ENCODE measurements around the gene STX19. TPM values are rescaled to one million over a fixed set of nuclear protein-coding genes. Genes with fewer than 3 reads are reported as not detected.

The STX19 gene
- total RNA-seq, 4 donors from 2014 or later, result 4.9 to 23.5 (median 11.7) TPM

- no peak overlapping the region for H3K4me3 ChIP-seq
- 93 to 94% methylated on average over 8 to 9 of the region's 9 CpGs for WGBS, 2 donors (ENCODE audit: low coverage in 1 of 2)
- no peak overlapping the region for H3K27ac ChIP-seq
- H3K36me3 ChIP-seq, result no peaks in the 10 kb centered on the region
- TF ChIP-seq EP300 (IDR thresholded peaks at IDR 0.05; ENCODE audit: low read depth) (no peak), POLR2A (IDR thresholded peaks at IDR 0.05) (no peak), POLR2AphosphoS5 (IDR thresholded peaks at IDR 0.05) (no peak), CTCF (IDR thresholded peaks at IDR 0.05) (no peak)
- intact Hi-C loops (cut with DNase I; ENCODE audit: low total_unique reads), result no loop called here
- H3K4me1 ChIP-seq, result no peaks in the 10 kb centered on the region
- no peak for DNase-seq
- no peaks in the 10 kb centered on the region for H3K9me3 ChIP-seq
- in situ Hi-C loops (cut with MboI; ENCODE audit: low pct_ligation_motif_present in 1 of 4, low pct_unique_long_range_greater_than_20kb in 1 of 4, low sequenced_read_pairs in 3 of 4), result no loop called here
- H3K27me3 ChIP-seq, result no peaks in the 10 kb centered on the region
Observed at GRCh38 chr3:93988764-93989163, 39.6 kb downstream of the STX19 start.

GRCh38 chr3:93988283-93988682, 40.1 kb downstream of the STX19 start:
- H3K27me3 ChIP-seq, result no peaks in the 10 kb centered on the region
- H3K36me3 ChIP-seq, result no peaks in the 10 kb centered on the region
- TF ChIP-seq POLR2A (IDR thresholded peaks at IDR 0.05) (no peak), EP300 (IDR thresholded peaks at IDR 0.05; ENCODE audit: low read depth) (no peak), POLR2AphosphoS5 (IDR thresholded peaks at IDR 0.05) (no peak), CTCF (IDR thresholded peaks at IDR 0.05) (no peak)
- no peaks in the 10 kb centered on the region for H3K4me1 ChIP-seq
- in situ Hi-C loops (cut with MboI; ENCODE audit: low pct_ligation_motif_present in 1 of 4, low pct_unique_long_range_greater_than_20kb in 1 of 4, low sequenced_read_pairs in 3 of 4) (no loop called here), intact Hi-C loops (cut with DNase I; ENCODE audit: low total_unique reads) (no loop called here)
- no peak for DNase-seq
- no peak overlapping the region for H3K4me3 ChIP-seq
- no peaks in the 10 kb centered on the region for H3K9me3 ChIP-seq
- no peak overlapping the region for H3K27ac ChIP-seq

DNA sequence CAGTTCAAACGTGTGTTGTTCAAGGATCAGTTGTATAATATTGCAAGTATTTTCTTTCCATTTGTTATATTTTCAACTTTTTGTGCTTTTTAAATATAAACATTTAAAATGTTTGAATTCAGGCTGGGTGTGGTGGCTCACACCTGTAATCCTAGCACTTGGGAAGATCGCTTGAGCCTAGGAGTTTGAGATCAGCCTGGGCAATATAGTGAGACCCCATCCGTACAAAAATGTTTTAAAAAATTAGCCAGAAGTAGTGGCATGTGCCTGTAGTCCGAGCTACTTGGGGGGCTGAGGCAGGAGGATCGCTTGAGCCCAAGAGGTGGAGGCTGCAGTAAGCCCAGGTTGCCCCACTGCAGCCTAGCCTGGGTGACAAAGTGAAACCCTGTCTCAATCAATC, 43.8 kb downstream of the STX19 start:
- H3K27me3 ChIP-seq, result no peaks in the 10 kb centered on the region
- no peaks in the 10 kb centered on the region for H3K36me3 ChIP-seq
- no peak for DNase-seq
- H3K9me3 ChIP-seq, result no peaks in the 10 kb centered on the region
- intact Hi-C loops (cut with DNase I; ENCODE audit: low total_unique reads), result no loop called here
- H3K4me1 ChIP-seq, result peaks cover 0 to 12% (median 11%) of the 10 kb centered on the region in 4 donors
- TF ChIP-seq CTCF (IDR thresholded peaks at IDR 0.05) (no peak), POLR2AphosphoS5 (IDR thresholded peaks at IDR 0.05) (no peak), POLR2A (IDR thresholded peaks at IDR 0.05) (no peak), EP300 (IDR thresholded peaks at IDR 0.05; ENCODE audit: low read depth) (no peak)
- in situ Hi-C loops (cut with MboI; ENCODE audit: low pct_ligation_motif_present in 1 of 4, low pct_unique_long_range_greater_than_20kb in 1 of 4, low sequenced_read_pairs in 3 of 4), result no loop called here
- H3K4me3 ChIP-seq, result no peak overlapping the region
- 92 to 96% methylated on average over 3 to 5 of the region's 5 CpGs for WGBS, 2 donors (ENCODE audit: low coverage in 1 of 2)
- H3K27ac ChIP-seq, result no peak overlapping the region

- in situ Hi-C loops (cut with MboI; ENCODE audit: low pct_ligation_motif_present in 1 of 4, low pct_unique_long_range_greater_than_20kb in 1 of 4, low sequenced_read_pairs in 3 of 4), result no loop called here
- peaks cover 0 to 16% (median 14%) of the 10 kb centered on the region in 4 donors for H3K4me1 ChIP-seq
- intact Hi-C loops (cut with DNase I; ENCODE audit: low total_unique reads), result no loop called here
- H3K9me3 ChIP-seq, result no peaks in the 10 kb centered on the region
- H3K27ac ChIP-seq, result no peak overlapping the region
- no peak overlapping the region for H3K4me3 ChIP-seq
- DNase-seq, result no peak
- TF ChIP-seq EP300 (IDR thresholded peaks at IDR 0.05; ENCODE audit: low read depth), result no peak
- H3K27me3 ChIP-seq, result no peaks in the 10 kb centered on the region
- 91 to 97% methylated on average over 3 of the region's 3 CpGs for WGBS, 2 donors (ENCODE audit: low coverage in 1 of 2)
- H3K36me3 ChIP-seq, result no peaks in the 10 kb centered on the region
Observed at GRCh38 chr3:93983408-93983807, 45.0 kb downstream of the STX19 start.

DNA sequence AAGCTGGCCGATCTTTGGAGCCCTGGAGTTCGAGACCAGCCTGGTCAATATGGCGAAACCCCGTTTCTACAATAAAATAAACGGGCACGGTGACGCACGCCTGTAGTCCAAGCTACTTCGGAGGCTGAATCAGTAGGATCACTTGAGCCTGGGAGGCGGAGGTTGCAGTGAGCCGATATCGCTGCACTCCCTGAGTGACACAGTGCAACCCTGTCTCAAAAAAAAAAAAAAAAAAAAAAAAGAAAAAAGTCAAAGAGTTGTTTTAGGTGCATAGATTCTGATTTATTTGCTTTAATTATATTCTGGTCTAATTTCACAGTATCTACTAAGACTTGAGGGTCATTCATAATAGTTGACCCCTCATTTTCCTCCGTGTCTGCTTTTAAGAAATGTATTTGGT, 46.7 kb downstream of the STX19 start:
- DNase-seq, result no peak
- no peak overlapping the region for H3K4me3 ChIP-seq
- in situ Hi-C loops (cut with MboI; ENCODE audit: low pct_ligation_motif_present in 1 of 4, low pct_unique_long_range_greater_than_20kb in 1 of 4, low sequenced_read_pairs in 3 of 4), result no loop called here
- intact Hi-C loops (cut with DNase I; ENCODE audit: low total_unique reads), result no loop called here
- no peak for TF ChIP-seq EP300 (IDR thresholded peaks at IDR 0.05; ENCODE audit: low read depth)
- TF ChIP-seq POLR2AphosphoS5 (IDR thresholded peaks at IDR 0.05), result no peak
- no peak for TF ChIP-seq CTCF (IDR thresholded peaks at IDR 0.05)
- no peak for TF ChIP-seq POLR2A (IDR thresholded peaks at IDR 0.05)
- H3K9me3 ChIP-seq, result no peaks in the 10 kb centered on the region
- H3K27me3 ChIP-seq, result no peaks in the 10 kb centered on the region
- no peak overlapping the region for H3K27ac ChIP-seq
- WGBS, 2 donors (ENCODE audit: low coverage in 1 of 2), result 91 to 95% methylated on average over 11 to 13 of the region's 13 CpGs
- peaks cover 0 to 16% (median 14%) of the 10 kb centered on the region in 4 donors for H3K4me1 ChIP-seq
- no peaks in the 10 kb centered on the region for H3K36me3 ChIP-seq

All from transverse colon (tissue), 4 donors.